Central memory CD8-positive, alpha-beta T cell (primary cell): ENCODE data around the gene TMEM175.

Source experiments
- ATAC-seq: fragments of 150-1000 bp; cut with Tn5 transposase; replicated peaks from 2 replicates; pipeline ENCODE4 v1.10.0; 2022; ENCODE audit warnings: mild to moderate bottlenecking, moderate FRiP score, moderate number of reproducible peaks; ENCODE audit not compliant: poor library complexity, severe bottlenecking; ENCODE audit errors: extremely low read depth
- DNase-seq, 2 donors: peaks; one replicate each; pipeline ENCODE4 v3.0.0; 2021; ENCODE audit warnings: low spot score in 2 of 2
- H3K27ac Mint-ChIP-seq: one replicate; pipeline ENCODE4 v1.8.0; 2022; ENCODE audit warnings: low read depth, mild to moderate bottlenecking, moderate library complexity, mixed read lengths
- H3K27me3 Mint-ChIP-seq: one replicate; pipeline ENCODE4 v1.8.0; 2022; ENCODE audit warnings: mixed read lengths
- H3K36me3 Mint-ChIP-seq: one replicate; pipeline ENCODE4 v1.8.0; 2022; ENCODE audit warnings: mild to moderate bottlenecking, moderate library complexity, mixed read lengths; ENCODE audit not compliant: insufficient read depth
- H3K4me1 Mint-ChIP-seq: one replicate; pipeline ENCODE4 v1.8.0; 2022; ENCODE audit warnings: mixed read lengths
- H3K4me3 Mint-ChIP-seq: one replicate; pipeline ENCODE4 v1.8.0; 2022; ENCODE audit warnings: mild to moderate bottlenecking, moderate library complexity, mixed read lengths
- H3K9me3 Mint-ChIP-seq: one replicate; pipeline ENCODE4 v1.8.0; 2022; ENCODE audit warnings: mixed read lengths

TMEM175 gene

DNA sequence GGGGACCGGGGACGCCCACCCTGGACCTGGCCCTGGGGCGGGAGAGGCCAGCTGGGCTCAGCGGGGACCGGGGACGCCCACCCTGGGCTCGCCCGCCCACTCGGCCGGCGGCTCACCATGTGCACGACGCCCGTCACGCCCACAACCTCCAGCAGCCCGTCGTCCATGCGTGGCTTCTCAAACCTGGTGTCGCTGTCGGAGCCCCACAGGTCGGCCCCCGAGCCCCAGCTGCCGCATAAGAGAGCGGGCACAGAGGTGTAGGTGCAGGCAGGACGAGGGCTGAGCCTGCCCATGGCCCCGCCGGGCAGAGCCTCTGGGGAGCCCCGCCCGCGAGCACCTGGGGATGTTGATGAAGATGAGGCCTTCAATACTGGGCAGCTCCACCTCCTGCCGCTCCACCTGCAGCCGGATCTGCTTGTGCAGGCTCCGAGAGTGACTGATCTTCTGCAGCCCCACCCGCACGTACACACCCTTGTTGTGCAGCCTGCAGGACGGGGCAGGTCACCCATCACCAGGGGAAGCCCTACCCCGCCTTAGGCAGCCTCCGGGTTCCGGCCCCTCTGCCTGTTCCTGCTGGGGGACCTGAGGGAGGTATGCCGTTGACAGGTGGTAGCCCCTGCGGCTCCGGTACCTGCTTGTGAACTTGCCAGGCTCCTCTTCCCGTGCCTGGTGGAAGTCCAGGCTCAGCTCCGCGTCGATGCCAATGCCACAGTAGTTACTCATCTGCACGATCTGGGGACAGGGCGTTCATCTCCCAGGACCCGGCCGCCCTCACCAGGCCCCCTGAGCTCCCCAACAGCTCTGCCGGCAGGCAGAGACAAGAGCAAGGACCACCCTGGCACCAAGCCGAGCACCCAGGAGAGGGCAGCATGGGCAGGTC is 29.3 kb downstream of the TMEM175 start:
- no peak for ATAC-seq
- no peak for DNase-seq
- H3K4me3 Mint-ChIP-seq = no peak overlapping the region
- no peak overlapping the region for H3K27ac Mint-ChIP-seq
- H3K4me1 Mint-ChIP-seq = no peaks in the 10 kb centered on the region
- H3K9me3 Mint-ChIP-seq = no peaks in the 10 kb centered on the region
- no peaks in the 10 kb centered on the region for H3K27me3 Mint-ChIP-seq
- H3K36me3 Mint-ChIP-seq = peaks cover 24% of the 10 kb centered on the region

DNA sequence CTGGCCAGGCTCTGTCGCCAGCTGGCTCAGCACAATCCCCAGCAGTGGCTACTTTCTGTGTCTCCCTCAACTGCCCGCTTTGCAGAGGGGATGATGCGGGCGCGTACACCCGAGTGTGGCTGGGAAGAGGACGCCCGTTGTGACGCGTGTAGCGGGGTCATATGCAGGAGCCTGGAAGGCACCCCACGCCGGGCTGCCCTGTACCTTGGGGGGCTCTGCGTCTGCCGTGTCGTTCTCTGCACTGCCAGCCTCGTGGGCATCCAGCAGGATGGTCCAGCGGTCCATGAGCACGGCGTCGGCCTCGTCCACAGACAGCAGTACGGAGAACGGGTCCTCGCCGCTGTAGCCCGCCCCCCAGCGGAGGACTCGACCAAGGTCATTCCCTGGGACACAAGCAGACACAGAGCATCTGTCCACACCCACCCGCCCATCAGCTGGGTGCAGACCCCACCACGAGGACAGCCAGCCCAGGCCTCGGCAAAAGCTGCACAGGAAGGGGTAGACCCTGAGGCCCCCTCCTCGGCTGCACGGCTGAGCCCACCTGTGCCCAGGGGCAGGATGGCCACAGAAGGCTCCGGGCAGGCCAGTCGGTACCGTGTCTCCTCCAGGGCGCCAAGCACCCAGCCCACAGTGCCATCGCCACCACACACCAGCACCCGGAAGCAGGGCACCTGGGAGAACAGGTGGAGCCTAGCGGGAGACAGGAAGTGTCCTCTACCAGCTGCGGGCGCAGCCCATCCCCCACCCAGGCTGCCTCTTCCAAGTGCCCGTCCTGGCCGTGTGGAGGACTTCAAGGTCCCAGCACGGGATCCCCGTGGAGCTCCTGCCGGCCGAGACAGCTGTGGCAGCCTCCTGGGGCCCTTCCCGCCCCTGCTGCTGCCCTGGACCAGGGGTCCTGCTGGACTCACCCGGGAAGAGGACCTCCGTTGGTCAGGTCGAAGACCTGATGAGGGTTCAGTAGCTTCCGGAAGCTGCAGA is 30.3 kb downstream of the TMEM175 start:
- no peak overlapping the region for H3K27ac Mint-ChIP-seq
- no peak for DNase-seq
- H3K36me3 Mint-ChIP-seq = peaks cover 26% of the 10 kb centered on the region
- no peaks in the 10 kb centered on the region for H3K27me3 Mint-ChIP-seq
- no peak for ATAC-seq
- H3K4me3 Mint-ChIP-seq = no peak overlapping the region
- H3K4me1 Mint-ChIP-seq = no peaks in the 10 kb centered on the region
- no peaks in the 10 kb centered on the region for H3K9me3 Mint-ChIP-seq

DNA sequence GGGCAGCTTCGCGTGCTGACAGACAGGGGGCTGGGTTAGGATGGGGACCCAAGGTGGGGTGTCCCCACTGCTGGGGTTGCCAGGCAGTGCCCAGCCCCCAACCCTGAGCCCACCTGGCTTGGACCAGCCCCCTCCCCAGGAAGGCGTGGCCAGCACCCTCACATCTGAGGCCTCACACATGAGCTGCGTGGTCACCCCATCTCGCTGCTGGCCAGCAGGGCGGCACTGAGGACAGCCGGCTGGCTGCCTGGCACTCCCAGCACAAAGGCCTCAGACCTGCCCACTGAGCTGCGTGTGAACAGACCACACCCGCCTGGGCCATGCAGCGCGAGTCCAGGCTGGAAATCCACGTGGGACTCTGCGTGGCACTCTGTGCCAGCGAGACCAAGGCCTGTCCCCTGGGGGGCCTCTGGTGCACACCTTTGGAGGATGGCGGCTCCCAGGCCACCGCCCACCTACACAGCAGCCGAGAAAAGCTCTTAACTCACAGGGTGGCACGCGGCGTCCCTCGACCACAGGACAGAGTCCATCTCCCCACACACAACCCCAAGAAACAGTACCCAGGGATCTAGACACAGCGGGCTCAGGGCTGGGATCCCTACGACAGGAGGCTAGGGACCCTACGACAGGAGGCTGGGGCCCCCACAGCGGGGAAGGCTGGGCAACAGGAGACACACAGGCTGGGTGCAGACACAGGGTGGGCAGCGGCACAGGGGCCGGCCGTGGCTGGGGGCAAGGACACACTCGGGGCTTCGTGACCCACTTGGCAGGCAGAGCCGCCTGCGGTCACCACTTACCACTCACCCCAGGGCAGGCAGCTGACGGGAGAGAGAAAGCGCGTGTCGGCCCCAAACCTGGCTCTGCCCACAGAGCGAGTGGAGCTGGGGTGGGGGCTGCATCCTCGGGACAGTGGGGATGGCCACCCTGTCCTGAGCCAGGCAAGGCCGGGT is 31.3 kb downstream of the TMEM175 start:
- Mint-ChIP-seq H3K27ac (peak overlapping the region; percentile 75), H3K27me3 (no peaks in the 10 kb centered on the region), H3K4me1 (no peaks in the 10 kb centered on the region), H3K9me3 (no peaks in the 10 kb centered on the region), H3K4me3 (no peak overlapping the region), H3K36me3 (peaks cover 26% of the 10 kb centered on the region)
- ATAC-seq = no peak
- DNase-seq = no peak

DNA sequence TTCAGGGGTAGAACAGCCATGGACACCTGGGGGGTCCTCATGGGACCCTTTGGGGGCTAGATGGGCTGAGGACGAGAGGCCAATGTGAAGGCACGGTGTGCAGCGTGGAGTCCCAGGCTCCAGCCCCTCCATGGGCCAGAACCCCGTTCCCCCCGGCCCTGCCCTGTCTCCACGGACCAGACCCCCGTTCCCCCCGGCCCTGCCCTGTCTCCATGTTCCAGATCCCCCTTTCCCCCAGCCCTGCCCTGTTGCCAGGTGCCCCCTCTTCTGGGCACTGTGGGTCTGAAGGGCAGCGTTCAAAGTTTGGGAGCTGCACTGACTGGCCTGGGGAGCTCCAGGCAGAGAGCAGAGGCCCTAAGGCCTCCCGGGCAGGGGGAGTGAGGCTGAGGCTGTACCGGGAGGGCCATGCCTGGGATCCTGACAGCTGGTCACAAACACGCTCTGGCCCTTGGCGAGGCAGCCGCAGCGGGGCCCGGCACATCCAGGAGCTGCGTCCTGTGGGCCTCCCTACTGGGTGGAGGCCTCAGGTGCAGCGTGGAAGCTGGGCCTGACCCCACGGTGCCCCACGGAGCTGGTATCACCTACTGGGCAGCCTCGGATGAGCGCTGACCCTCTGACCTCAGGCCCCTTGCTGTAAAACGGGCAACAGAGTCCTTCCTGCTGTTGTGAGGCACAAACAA is 32.2 kb downstream of the TMEM175 start:
- Mint-ChIP-seq H3K9me3 (no peaks in the 10 kb centered on the region), H3K36me3 (peaks cover 24% of the 10 kb centered on the region), H3K4me3 (no peak overlapping the region), H3K27ac (no peak overlapping the region), H3K27me3 (no peaks in the 10 kb centered on the region), H3K4me1 (no peaks in the 10 kb centered on the region)
- DNase-seq (no peak), ATAC-seq (no peak)

GRCh38 chr4:965048-965765 is 32.9 kb downstream of the TMEM175 start:
- no peak for DNase-seq
- no peak overlapping the region for H3K4me3 Mint-ChIP-seq
- H3K36me3 Mint-ChIP-seq = peaks cover 23% of the 10 kb centered on the region
- no peaks in the 10 kb centered on the region for H3K9me3 Mint-ChIP-seq
- ATAC-seq = no peak
- H3K27me3 Mint-ChIP-seq = no peaks in the 10 kb centered on the region
- peaks cover 6% of the 10 kb centered on the region for H3K4me1 Mint-ChIP-seq
- H3K27ac Mint-ChIP-seq = no peak overlapping the region

- no peaks in the 10 kb centered on the region for H3K27me3 Mint-ChIP-seq
- no peak for ATAC-seq
- no peak overlapping the region for H3K4me3 Mint-ChIP-seq
Observed at GRCh38 chr4:965766-966134, 33.5 kb downstream of the TMEM175 start.

DNA sequence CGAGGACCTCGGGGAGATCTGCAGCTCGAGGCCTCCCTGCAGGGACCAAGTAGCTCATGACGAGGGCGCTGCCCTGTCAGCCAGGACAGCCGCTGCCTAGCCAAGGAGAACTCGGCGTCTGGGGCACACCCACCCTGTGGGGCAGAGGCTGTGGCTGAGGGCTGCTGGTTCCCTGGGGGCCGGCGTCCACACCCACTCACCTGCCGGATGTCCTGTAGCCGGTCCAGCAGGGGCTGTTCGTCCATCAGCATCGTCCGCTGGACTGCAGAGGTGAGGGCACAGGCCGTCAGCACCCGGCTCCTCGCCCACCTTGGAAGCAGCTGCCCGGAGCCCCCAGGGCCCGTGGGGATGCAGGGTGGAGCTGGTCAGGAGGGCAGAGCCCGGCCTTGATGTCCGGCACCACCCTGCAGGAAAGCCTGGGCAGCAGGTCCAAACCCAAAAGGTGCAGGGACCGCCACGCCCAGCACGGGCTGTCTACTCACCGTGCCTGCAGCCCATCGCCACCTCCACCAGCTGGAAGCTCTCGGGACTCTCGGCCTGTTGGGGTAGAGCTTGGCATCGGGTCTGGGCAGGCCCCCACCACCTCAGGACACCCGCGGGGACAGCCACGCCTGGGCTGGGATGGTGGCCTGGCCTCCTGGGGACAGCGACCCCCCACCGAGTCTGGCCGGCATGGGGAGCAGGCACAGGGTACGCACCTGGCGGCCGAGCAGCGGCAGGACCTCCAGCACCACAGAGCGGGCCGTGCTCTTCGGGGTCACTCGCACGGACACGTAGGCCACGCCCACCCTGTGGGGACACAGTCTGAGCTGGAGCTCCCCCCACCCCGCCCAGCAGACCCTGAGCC is 34.2 kb downstream of the TMEM175 start:
- DNase-seq (no peak), ATAC-seq (no peak)
- peaks cover 25% of the 10 kb centered on the region for H3K36me3 Mint-ChIP-seq
- no peak overlapping the region for H3K27ac Mint-ChIP-seq
- H3K27me3 Mint-ChIP-seq = no peaks in the 10 kb centered on the region
- no peaks in the 10 kb centered on the region for H3K9me3 Mint-ChIP-seq
- peaks cover 19% of the 10 kb centered on the region for H3K4me1 Mint-ChIP-seq
- H3K4me3 Mint-ChIP-seq = no peak overlapping the region

More at GRCh38 chr4:965766-966134, 33.5 kb downstream of the TMEM175 start:
- Mint-ChIP-seq H3K36me3 (peaks cover 26% of the 10 kb centered on the region), H3K27ac (no peak overlapping the region), H3K4me1 (peaks cover 11% of the 10 kb centered on the region), H3K9me3 (no peaks in the 10 kb centered on the region)
- no peak for DNase-seq

GRCh38 chr4:967113-968104 is 35.1 kb downstream of the TMEM175 start:
- DNase-seq (no peak), ATAC-seq (no peak)
- peaks cover 20% of the 10 kb centered on the region for H3K4me1 Mint-ChIP-seq
- H3K9me3 Mint-ChIP-seq = no peaks in the 10 kb centered on the region
- no peak overlapping the region for H3K4me3 Mint-ChIP-seq
- no peak overlapping the region for H3K27ac Mint-ChIP-seq
- H3K27me3 Mint-ChIP-seq = no peaks in the 10 kb centered on the region
- H3K36me3 Mint-ChIP-seq = peaks cover 23% of the 10 kb centered on the region

DNA sequence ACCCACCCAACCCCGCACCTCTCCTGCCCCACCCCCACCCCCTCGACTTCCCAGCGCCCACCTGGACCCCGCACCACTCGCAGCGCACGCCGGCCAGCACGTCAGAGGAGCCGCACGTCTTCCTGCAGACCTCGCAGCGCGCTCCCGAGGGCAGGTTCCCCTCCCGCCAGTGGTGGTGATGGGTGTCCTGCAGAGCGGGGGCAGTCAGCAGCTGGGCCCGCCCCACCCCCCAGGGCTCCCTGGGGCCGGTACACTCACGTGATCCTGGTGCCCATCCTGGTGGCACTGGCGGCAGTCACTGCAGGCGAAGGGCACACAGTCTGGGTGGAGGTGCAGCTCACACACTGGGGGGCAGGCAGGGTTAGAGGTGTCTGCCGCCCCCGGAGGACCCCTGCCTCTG is 36.0 kb downstream of the TMEM175 start:
- Mint-ChIP-seq H3K27me3 (no peaks in the 10 kb centered on the region), H3K4me3 (no peak overlapping the region), H3K4me1 (peaks cover 20% of the 10 kb centered on the region), H3K27ac (no peak overlapping the region), H3K36me3 (peaks cover 19% of the 10 kb centered on the region), H3K9me3 (no peaks in the 10 kb centered on the region)
- DNase-seq (no peak), ATAC-seq (no peak)
